Cardiac fibroblast (primary cell): ENCODE data around the gene SMIM11.
"Not testable (repeated sequence)": the region's sequence is repeated elsewhere in the genome, so short reads cannot be mapped to it uniquely, and the experiment has no call there.

ENCODE experiments used
- DNase-seq, 2 donors: peaks; one replicate each; pipeline versions ENCODE4 v3.0.0 to v3.0.0-alpha.2; 2010; ENCODE audit warnings: low read depth in 2 of 2
- H3K4me3 ChIP-seq, 2 donors: replicated peaks in 1 of 2; 1 replicate in 1 of 2; 2 replicates in 1 of 2; pipeline ENCODE4 v1.5.1; 2011; ENCODE audit warnings: low read depth in 2 of 2, low read length in 2 of 2, mild to moderate bottlenecking in 2 of 2, moderate library complexity in 1 of 2
- TF ChIP-seq, protein P1 (sequence below): IDR thresholded peaks from one replicate; pipeline ENCODE4 v1.5.1; 2011; ENCODE audit warnings: low read depth, mild to moderate bottlenecking, low read length, inconsistent platforms

Gene SMIM11

DNA sequence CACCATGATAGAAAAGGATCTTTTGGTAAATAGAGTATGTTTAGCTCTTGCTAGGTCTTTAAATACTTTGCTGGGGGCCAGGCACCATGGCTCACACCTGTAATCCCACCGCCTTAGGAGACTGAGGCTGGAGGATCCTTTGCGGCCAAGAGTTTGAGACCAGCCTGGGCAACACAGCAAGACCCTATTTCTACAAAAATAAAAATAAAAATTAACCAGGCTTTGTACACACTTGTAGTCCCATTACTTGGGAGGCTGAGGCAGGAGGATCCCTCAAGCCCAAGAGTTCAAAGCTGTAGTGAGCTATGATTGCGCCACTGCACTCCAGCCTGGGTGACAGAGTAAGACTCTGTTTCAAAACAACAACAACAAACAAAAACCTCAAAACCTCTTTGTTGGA is 12.6 kb upstream of the SMIM11 start:
- no peak overlapping the region for H3K4me3 ChIP-seq
- TF ChIP-seq, protein P1, sequence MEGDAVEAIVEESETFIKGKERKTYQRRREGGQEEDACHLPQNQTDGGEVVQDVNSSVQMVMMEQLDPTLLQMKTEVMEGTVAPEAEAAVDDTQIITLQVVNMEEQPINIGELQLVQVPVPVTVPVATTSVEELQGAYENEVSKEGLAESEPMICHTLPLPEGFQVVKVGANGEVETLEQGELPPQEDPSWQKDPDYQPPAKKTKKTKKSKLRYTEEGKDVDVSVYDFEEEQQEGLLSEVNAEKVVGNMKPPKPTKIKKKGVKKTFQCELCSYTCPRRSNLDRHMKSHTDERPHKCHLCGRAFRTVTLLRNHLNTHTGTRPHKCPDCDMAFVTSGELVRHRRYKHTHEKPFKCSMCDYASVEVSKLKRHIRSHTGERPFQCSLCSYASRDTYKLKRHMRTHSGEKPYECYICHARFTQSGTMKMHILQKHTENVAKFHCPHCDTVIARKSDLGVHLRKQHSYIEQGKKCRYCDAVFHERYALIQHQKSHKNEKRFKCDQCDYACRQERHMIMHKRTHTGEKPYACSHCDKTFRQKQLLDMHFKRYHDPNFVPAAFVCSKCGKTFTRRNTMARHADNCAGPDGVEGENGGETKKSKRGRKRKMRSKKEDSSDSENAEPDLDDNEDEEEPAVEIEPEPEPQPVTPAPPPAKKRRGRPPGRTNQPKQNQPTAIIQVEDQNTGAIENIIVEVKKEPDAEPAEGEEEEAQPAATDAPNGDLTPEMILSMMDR, result no peak
- no peak for DNase-seq

GRCh38 chr21:34363733-34364132 is 11.6 kb upstream of the SMIM11 start, which contains the start of gene KCNE2:
KCNE2 (plus strand) TSS chr21:34364006; CDS start chr21:34370479, 6,473 bp downstream.
- DNase-seq, result no peak
- H3K4me3 ChIP-seq, result no peak within 1 kb of the TSS
- TF ChIP-seq, protein P1, result no peak

DNA sequence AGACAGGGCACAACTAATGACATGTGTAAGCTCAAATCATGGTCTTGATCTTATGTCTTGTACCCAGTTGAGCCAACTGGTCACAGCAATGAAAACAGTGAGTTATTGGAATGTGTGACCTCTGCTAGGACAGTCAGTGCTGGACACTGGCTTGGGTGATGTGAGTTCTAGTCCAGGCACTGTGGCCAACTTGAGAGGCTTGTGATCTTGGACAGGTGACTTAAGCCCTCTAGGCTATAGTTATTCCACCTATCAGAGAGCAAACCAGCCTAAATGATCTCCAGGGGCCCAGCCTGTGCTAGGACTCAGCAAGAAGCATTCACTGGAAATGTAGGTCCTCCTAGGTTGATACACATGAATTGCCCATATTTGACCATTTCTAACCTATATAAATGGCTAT is 10.4 kb upstream of the SMIM11 start:
- DNase-seq, result no peak
- TF ChIP-seq, protein P1, result no peak
- H3K4me3 ChIP-seq, result no peak overlapping the region

- TF ChIP-seq, protein P1, result no peak
- no peak overlapping the region for H3K4me3 ChIP-seq
- DNase-seq, result no peak
Measured at GRCh38 chr21:34365809-34366208, 9.5 kb upstream of the SMIM11 start.

GRCh38 chr21:34367320-34367935 is 7.9 kb upstream of the SMIM11 start:
- DNase-seq, result peak; percentile 75 to 83
- TF ChIP-seq, protein P1, result peak; percentile 80
- H3K4me3 ChIP-seq, result no peak overlapping the region

DNA sequence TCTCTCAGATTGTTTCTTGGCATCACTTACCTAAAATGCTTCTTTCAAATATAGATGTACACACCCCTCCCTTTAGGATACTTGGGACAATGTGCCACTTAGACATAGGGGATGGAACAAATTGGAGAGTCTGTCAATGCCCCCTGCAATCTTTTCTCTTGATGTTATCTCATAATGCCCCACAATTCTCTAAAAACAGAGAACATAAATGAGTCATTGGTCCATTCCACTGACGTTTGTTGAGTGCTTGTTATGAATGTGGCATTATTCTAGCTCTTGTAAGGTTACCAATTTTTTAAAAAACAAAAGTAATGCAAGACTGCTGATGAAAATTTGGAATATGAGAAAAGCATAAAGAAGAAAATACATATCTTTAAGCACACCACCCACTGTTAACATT is 5.6 kb upstream of the SMIM11 start:
- H3K4me3 ChIP-seq, result no peak overlapping the region
- TF ChIP-seq, protein P1, result no peak
- DNase-seq, result no peak

- H3K4me3 ChIP-seq, result no peak overlapping the region
- TF ChIP-seq, protein P1, result no peak
- DNase-seq, result no peak
Measured at GRCh38 chr21:34372321-34372720, 3.0 kb upstream of the SMIM11 start.

GRCh38 chr21:34374462-34374861 is 845 bp upstream of the SMIM11 start:
- H3K4me3 ChIP-seq, result not testable (repeated sequence)

GRCh38 chr21:34375619-34375972 is 289 bp downstream of the SMIM11 start:
- DNase-seq, H3K4me3 ChIP-seq: not testable (repeated sequence)

More at GRCh38 chr21:34374462-34374861, 845 bp upstream of the SMIM11 start:
- not testable (repeated sequence) for DNase-seq

DNA sequence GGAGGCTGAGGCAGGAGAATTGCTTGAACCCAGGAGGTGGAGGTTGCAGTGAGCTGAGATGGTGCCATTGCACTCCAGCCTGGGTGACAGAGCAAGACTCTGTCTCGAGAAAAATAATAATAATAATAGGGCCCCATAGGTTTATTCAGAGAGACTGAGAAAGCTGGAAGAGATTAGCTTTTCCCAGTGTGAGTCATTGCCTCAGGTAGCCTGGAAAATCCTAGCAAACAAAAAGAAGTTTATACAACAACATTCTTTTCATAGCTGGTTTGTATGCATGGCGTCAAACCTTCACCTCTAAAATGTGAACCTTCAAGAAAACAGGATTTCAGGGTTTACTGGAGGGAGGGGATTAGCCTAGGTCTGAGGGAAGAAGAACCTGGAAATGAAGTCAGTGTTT is 7.8 kb downstream of the SMIM11 start:
- not testable (repeated sequence) for DNase-seq, H3K4me3 ChIP-seq
